Vagina (tissue), 2 donors: ENCODE results near the gene ASTN1. TPM values are rescaled to one million over a fixed set of nuclear protein-coding genes. Genes with fewer than 3 reads are reported as not detected.

ENCODE experiments used
- DNase-seq, 2 donors: peaks; one replicate each; pipeline ENCODE4 v3.0.0-alpha.2; 2017; ENCODE audit errors: extremely low spot score in 2 of 2
- H3K27ac ChIP-seq: fragments of 200-600 bp; sonication (generic); one replicate; pipeline ENCODE4 v1.5.1; 2019
- H3K27me3 ChIP-seq: fragments of 200-600 bp; sonication (generic); one replicate; pipeline ENCODE4 v1.5.1; 2019
- H3K36me3 ChIP-seq, 2 donors: fragments of 200-600 bp; sonication (generic); one replicate each; pipeline ENCODE4 v1.5.1; 2017 to 2019
- H3K4me1 ChIP-seq: fragments of 200-600 bp; sonication (generic); one replicate; pipeline ENCODE4 v1.5.1; 2019
- H3K4me3 ChIP-seq, 2 donors: fragments of 200-600 bp; sonication (generic); 1 replicate in 1 of 2; 2 replicates in 1 of 2; pipeline ENCODE4 v1.5.1; 2016 to 2019
- H3K9me3 ChIP-seq: fragments of 200-600 bp; sonication (generic); one replicate; pipeline ENCODE4 v1.5.1; 2019
- CTCF ChIP-seq, 3 experiments: fragments of 450-650 bp in 2 of 3; fragments of 200-600 bp in 1 of 3; sonication (generic) in 1 of 3; IDR thresholded peaks; one replicate each; pipeline ENCODE4 v1.5.1; 2017 to 2019; ENCODE audit warnings: antibody characterized with exemption in 3 of 3, mild to moderate bottlenecking in 2 of 3, moderate library complexity in 2 of 3
- POLR2A ChIP-seq, 2 donors: fragments of 450-650 bp; IDR thresholded peaks; one replicate each; pipeline ENCODE4 v1.6.1; 2017; ENCODE audit warnings: antibody characterized with exemption in 2 of 2, mild to moderate bottlenecking in 2 of 2, moderate library complexity in 2 of 2
- POLR2AphosphoS5 ChIP-seq, 2 donors: sonication (generic); formaldehyde crosslinking; IDR thresholded peaks; one replicate each; pipeline ENCODE4 v1.9.0; 2017; ENCODE audit warnings: antibody characterized with exemption in 2 of 2, mild to moderate bottlenecking in 2 of 2, low read depth in 1 of 2; ENCODE audit not compliant: insufficient read depth in 1 of 2
- intact Hi-C: fragments of 100-400 bp; cut with DNase I; formaldehyde crosslinking; loops from one replicate; pipeline ENCODE4 v1.15.1; 2023
- total RNA-seq: library from RNA; depleted of rRNA; stranded (reverse); fragments of >200 nt; gene quantifications from one replicate; pipeline ENCODE4 v1.2.3, GENCODE V29; 2016

ASTN1 gene
- total RNA-seq, 1 donor from 2014 or later = 4.2 TPM

GRCh38 chr1:176963181-176963580, 201.3 kb downstream of the ASTN1 start:
- H3K27ac ChIP-seq = no peak overlapping the region
- intact Hi-C loops = no loop called here

GRCh38 chr1:176961678-176962077, 202.8 kb downstream of the ASTN1 start:
- Histone ChIP-seq H3K27me3 (no peaks in the 10 kb centered on the region), H3K36me3 (no peaks in the 10 kb centered on the region), H3K4me1 (no peaks in the 10 kb centered on the region), H3K4me3 (no peak overlapping the region), H3K27ac (no peak overlapping the region), H3K9me3 (no peaks in the 10 kb centered on the region)
- intact Hi-C loops = no loop called here
- peak in 1 of 2 donors; percentile 64 for DNase-seq
- TF ChIP-seq POLR2AphosphoS5 (IDR thresholded peaks at IDR 0.05; ENCODE audit: insufficient read depth in 1 of 2, low read depth in 1 of 2) (no peak), CTCF (IDR thresholded peaks at IDR 0.05) (no peak), POLR2A (IDR thresholded peaks at IDR 0.05) (no peak)

More at GRCh38 chr1:176963181-176963580, 201.3 kb downstream of the ASTN1 start:
- Histone ChIP-seq H3K4me1 (no peaks in the 10 kb centered on the region), H3K4me3 (no peak overlapping the region), H3K27me3 (no peaks in the 10 kb centered on the region), H3K36me3 (no peaks in the 10 kb centered on the region), H3K9me3 (no peaks in the 10 kb centered on the region)
- TF ChIP-seq CTCF (IDR thresholded peaks at IDR 0.05) = no peak
- no peak for TF ChIP-seq POLR2AphosphoS5 (IDR thresholded peaks at IDR 0.05; ENCODE audit: insufficient read depth in 1 of 2, low read depth in 1 of 2)
- no peak for TF ChIP-seq POLR2A (IDR thresholded peaks at IDR 0.05)
- no peak for DNase-seq

GRCh38 chr1:176959191-176959820, 205.2 kb downstream of the ASTN1 start:
- TF ChIP-seq CTCF (IDR thresholded peaks at IDR 0.05) = no peak
- no peak for TF ChIP-seq POLR2A (IDR thresholded peaks at IDR 0.05)
- TF ChIP-seq POLR2AphosphoS5 (IDR thresholded peaks at IDR 0.05; ENCODE audit: insufficient read depth in 1 of 2, low read depth in 1 of 2) = no peak
- Histone ChIP-seq H3K9me3 (no peaks in the 10 kb centered on the region), H3K27ac (no peak overlapping the region), H3K27me3 (no peaks in the 10 kb centered on the region), H3K36me3 (no peaks in the 10 kb centered on the region), H3K4me3 (no peak overlapping the region), H3K4me1 (no peaks in the 10 kb centered on the region)
- intact Hi-C loops = no loop called here
- DNase-seq = peak in 1 of 2 donors; percentile 69

GRCh38 chr1:176957603-176958002, 206.9 kb downstream of the ASTN1 start:
- intact Hi-C loops = no loop called here
- H3K4me1 ChIP-seq = no peaks in the 10 kb centered on the region
- no peak overlapping the region for H3K27ac ChIP-seq
- TF ChIP-seq CTCF (IDR thresholded peaks at IDR 0.05) = no peak
- TF ChIP-seq POLR2A (IDR thresholded peaks at IDR 0.05) = no peak
- no peak for TF ChIP-seq POLR2AphosphoS5 (IDR thresholded peaks at IDR 0.05; ENCODE audit: insufficient read depth in 1 of 2, low read depth in 1 of 2)
- H3K36me3 ChIP-seq = no peaks in the 10 kb centered on the region
- no peak overlapping the region for H3K4me3 ChIP-seq
- DNase-seq = no peak
- no peaks in the 10 kb centered on the region for H3K27me3 ChIP-seq
- no peaks in the 10 kb centered on the region for H3K9me3 ChIP-seq

DNA sequence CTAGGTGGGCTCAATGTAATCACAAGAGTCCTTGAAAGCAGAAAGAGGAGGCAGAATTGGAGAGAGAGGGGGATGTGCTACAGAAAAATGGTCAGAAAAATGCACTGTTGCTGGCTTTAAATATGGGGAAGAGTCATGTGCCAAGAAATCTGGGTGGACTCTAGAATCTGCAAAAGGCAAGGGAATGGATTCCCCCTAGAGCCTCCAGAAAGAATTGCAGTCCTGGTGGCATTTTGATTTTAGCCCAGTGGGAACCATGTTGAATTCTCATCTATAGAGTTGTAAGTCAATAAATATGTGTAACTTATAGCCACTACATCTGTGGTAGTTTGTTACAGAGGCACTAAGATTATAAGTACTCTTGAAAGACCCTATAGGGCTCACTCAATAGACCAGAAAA, 210.3 kb downstream of the ASTN1 start:
- Histone ChIP-seq H3K9me3 (no peaks in the 10 kb centered on the region), H3K27ac (no peak overlapping the region), H3K4me3 (no peak overlapping the region), H3K36me3 (no peaks in the 10 kb centered on the region), H3K27me3 (no peaks in the 10 kb centered on the region), H3K4me1 (no peaks in the 10 kb centered on the region)
- DNase-seq = no peak
- intact Hi-C loops = no loop called here
- no peak for TF ChIP-seq POLR2A (IDR thresholded peaks at IDR 0.05)
- no peak for TF ChIP-seq POLR2AphosphoS5 (IDR thresholded peaks at IDR 0.05; ENCODE audit: insufficient read depth in 1 of 2, low read depth in 1 of 2)
- TF ChIP-seq CTCF (IDR thresholded peaks at IDR 0.05) = no peak
